ENCODE measurements around the gene HYOU1.

Gene HYOU1

GRCh38 chr11:119056421-119056999, 495 bp downstream of the HYOU1 start:
- TF ChIP-seq, protein P1, sequence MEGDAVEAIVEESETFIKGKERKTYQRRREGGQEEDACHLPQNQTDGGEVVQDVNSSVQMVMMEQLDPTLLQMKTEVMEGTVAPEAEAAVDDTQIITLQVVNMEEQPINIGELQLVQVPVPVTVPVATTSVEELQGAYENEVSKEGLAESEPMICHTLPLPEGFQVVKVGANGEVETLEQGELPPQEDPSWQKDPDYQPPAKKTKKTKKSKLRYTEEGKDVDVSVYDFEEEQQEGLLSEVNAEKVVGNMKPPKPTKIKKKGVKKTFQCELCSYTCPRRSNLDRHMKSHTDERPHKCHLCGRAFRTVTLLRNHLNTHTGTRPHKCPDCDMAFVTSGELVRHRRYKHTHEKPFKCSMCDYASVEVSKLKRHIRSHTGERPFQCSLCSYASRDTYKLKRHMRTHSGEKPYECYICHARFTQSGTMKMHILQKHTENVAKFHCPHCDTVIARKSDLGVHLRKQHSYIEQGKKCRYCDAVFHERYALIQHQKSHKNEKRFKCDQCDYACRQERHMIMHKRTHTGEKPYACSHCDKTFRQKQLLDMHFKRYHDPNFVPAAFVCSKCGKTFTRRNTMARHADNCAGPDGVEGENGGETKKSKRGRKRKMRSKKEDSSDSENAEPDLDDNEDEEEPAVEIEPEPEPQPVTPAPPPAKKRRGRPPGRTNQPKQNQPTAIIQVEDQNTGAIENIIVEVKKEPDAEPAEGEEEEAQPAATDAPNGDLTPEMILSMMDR (IDR thresholded peaks at IDR 0.05; ENCODE audit: low read depth, low read length), result no peak
- peak overlapping the region; percentile 86 for H3K4me3 ChIP-seq (ENCODE audit: low read depth, low read length)

- TF ChIP-seq, protein P1 (IDR thresholded peaks at IDR 0.05; ENCODE audit: low read depth, low read length), result no peak
- peak overlapping the region; percentile 86 for H3K4me3 ChIP-seq (ENCODE audit: low read depth, low read length)
Measured at GRCh38 chr11:119055901-119056300, 1.1 kb downstream of the HYOU1 start.

DNA sequence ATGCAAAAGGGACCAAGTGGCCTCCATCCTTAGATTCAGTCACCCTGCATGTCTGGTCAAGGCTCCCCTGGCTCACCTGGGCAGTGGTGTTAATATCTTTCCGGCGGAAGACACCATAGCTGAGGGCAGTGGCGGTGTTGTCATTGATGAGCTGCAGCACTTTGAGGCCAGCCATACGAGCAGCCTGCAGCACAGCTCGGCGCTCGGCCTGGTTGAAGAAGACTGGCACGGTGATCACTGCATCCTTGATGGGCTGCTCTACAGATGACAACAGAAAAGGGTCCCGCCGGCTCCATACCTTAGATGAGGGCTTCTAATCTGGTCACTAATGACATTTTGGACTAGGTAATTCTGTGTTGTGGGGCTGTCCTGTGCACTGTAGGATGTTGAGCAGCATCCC, 2.6 kb downstream of the HYOU1 start:
- no peak overlapping the region for H3K4me3 ChIP-seq (ENCODE audit: low read depth, low read length)
- TF ChIP-seq, protein P1 (IDR thresholded peaks at IDR 0.05; ENCODE audit: low read depth, low read length), result no peak

- TF ChIP-seq, protein P1 (IDR thresholded peaks at IDR 0.05; ENCODE audit: low read depth, low read length), result no peak
- no peak overlapping the region for H3K4me3 ChIP-seq (ENCODE audit: low read depth, low read length)
Measured at GRCh38 chr11:119052163-119052814, 4.7 kb downstream of the HYOU1 start.

GRCh38 chr11:119051440-119052162, 5.4 kb downstream of the HYOU1 start:
- TF ChIP-seq, protein P1 (IDR thresholded peaks at IDR 0.05; ENCODE audit: low read depth, low read length), result no peak
- H3K4me3 ChIP-seq (ENCODE audit: low read depth, low read length), result no peak overlapping the region

DNA sequence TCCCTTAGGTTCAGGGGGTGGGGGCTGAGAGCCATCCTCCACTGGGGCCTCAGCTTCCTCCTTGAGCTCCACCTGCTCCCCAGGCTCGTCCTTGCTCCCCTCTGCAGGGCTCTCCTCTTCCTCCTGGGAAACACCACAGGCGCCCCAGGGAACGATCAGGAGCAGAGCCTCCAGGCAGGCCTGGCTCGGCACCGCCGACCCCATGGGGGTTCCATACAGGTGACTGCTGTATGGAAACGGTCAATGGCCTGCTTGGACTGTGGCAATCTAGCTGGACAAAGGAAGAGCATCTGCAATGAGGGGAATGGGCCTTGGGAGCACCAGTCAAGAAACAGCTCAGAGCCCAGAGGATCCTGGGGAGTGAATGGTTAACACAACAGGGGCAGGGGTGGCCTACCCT, 7.9 kb downstream of the HYOU1 start:
- H3K4me3 ChIP-seq (ENCODE audit: low read depth, low read length), result no peak overlapping the region
- TF ChIP-seq, protein P1 (IDR thresholded peaks at IDR 0.05; ENCODE audit: low read depth, low read length), result no peak

GRCh38 chr11:119048644-119049043, 8.4 kb downstream of the HYOU1 start:
- TF ChIP-seq, protein P1 (IDR thresholded peaks at IDR 0.05; ENCODE audit: low read depth, low read length), result no peak
- no peak overlapping the region for H3K4me3 ChIP-seq (ENCODE audit: low read depth, low read length)

All from WI38 (cell line).